Activated CD8-positive, alpha-beta T cell treated with anti-CD3 and anti-CD28 coated beads for 36 hours (primary cell): ENCODE measurements around the gene SPP2. TPM values are rescaled to one million over a fixed set of nuclear protein-coding genes. Genes with fewer than 3 reads are reported as not detected.

ENCODE experiments used
- ATAC-seq: fragments of 200-7000 bp; cut with Tn5 transposase; one replicate; pipeline ENCODE4 v1.10.0; 2021; ENCODE audit warnings: mild to moderate bottlenecking, moderate library complexity
- CTCF ChIA-PET: fragments of 350-600 bp; sonication (Branson Sonifier 250); formaldehyde crosslinking; loops from one replicate; lab custom pipeline; 2021; ENCODE audit warnings: antibody characterized with exemption; lab: Charles Lee
- POLR2A ChIA-PET: fragments of 350-600 bp; sonication (Branson Sonifier 250); formaldehyde crosslinking; loops from one replicate; lab custom pipeline; 2021; ENCODE audit warnings: antibody characterized with exemption; lab: Charles Lee
- DNase-seq: peaks from one replicate; pipeline ENCODE4 v3.0.0-alpha.2; 2020
- H3K27ac Mint-ChIP-seq: one replicate; pipeline ENCODE4 v1.8.0; 2021; ENCODE audit warnings: mild to moderate bottlenecking, mixed read lengths
- H3K27me3 Mint-ChIP-seq: one replicate; pipeline ENCODE4 v1.8.0; 2021; ENCODE audit warnings: mixed read lengths
- H3K36me3 Mint-ChIP-seq: one replicate; pipeline ENCODE4 v1.8.0; 2021; ENCODE audit warnings: low read depth, mixed read lengths
- H3K4me1 Mint-ChIP-seq: one replicate; pipeline ENCODE4 v1.8.0; 2021; ENCODE audit warnings: low read depth, mixed read lengths
- H3K4me3 Mint-ChIP-seq: one replicate; pipeline ENCODE4 v1.8.0; 2021; ENCODE audit warnings: mild to moderate bottlenecking, moderate library complexity, mixed read lengths
- H3K9me3 Mint-ChIP-seq: one replicate; pipeline ENCODE4 v1.8.0; 2021; ENCODE audit warnings: mixed read lengths
- intact Hi-C: fragments of 100-400 bp; cut with micrococcal nuclease; formaldehyde crosslinking; loops from one replicate; pipeline ENCODE4 v1.10.0; 2022
- total RNA-seq, 2 experiments: library from RNA; stranded (reverse); gene quantifications; one replicate each; pipeline ENCODE4 v1.2.3, GENCODE V29; 2021
- TF ChIP-seq, protein P1 (sequence below): fragments of 200-600 bp; IDR thresholded peaks from one replicate; pipeline ENCODE4 v1.8.0; 2022; ENCODE audit warnings: antibody characterized with exemption, mild to moderate bottlenecking

The SPP2 gene
- total RNA-seq, 2 experiments from 2014 or later: not detected

DNA sequence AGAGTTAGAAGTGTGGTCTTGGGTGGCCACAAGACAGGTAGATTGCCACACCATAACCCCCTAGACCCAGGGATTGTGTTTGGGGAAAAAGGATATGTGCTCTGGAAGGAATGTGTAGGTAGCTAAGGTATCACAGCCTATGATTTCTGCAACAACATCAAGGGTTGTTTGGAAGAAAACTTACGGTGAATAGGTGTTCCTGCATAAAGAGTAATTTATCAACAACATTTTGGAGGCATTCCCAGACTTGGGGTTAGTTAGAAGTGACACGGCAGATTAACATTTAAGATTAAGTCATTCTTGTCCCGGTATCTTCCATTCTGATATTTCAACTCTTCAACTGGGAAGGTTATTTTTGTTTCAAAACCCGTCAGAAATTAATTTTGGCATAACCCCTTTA is 65.5 kb downstream of the SPP2 start:
- ChIA-PET CTCF (interaction anchor here (0.6 to 1.6 kb wide), 2 partner anchors 429 to 1247 kb away, joined by 3 read pairs; no protein-coding TSS in a partner anchor), POLR2A (interaction anchor here (0.6 kb wide), 1 partner anchor 466 kb away, joined by 3 read pairs; no protein-coding TSS in a partner anchor)

DNA sequence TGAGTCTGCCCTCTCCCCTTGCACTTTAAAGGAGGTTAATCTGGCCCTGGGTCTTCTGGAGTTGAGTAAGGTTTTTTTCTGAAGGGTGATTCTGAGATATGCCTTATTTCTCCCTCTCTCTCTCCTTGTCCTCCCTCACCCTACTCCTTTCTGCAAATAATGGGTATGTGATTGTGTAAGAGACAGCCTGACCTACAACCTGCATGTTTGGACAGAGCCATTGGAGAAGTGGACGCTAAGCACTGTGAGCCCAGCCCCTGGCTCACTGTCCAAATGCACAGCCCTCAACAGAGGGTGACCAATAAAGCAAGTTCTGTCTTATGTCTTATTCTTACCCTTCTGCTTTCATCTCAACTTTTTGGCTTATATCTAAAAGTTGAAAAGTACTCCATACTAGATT is 71.5 kb downstream of the SPP2 start:
- H3K9me3 Mint-ChIP-seq: no peaks in the 10 kb centered on the region
- intact Hi-C loops: no loop called here
- H3K4me3 Mint-ChIP-seq: no peak overlapping the region
- ChIA-PET CTCF (interaction anchor here (0.9 to 1.4 kb wide), 2 partner anchors 14 to 31 kb away, joined by 3 read pairs; no protein-coding TSS in a partner anchor), POLR2A (no interaction called here)
- no peak for DNase-seq
- TF ChIP-seq, protein P1, sequence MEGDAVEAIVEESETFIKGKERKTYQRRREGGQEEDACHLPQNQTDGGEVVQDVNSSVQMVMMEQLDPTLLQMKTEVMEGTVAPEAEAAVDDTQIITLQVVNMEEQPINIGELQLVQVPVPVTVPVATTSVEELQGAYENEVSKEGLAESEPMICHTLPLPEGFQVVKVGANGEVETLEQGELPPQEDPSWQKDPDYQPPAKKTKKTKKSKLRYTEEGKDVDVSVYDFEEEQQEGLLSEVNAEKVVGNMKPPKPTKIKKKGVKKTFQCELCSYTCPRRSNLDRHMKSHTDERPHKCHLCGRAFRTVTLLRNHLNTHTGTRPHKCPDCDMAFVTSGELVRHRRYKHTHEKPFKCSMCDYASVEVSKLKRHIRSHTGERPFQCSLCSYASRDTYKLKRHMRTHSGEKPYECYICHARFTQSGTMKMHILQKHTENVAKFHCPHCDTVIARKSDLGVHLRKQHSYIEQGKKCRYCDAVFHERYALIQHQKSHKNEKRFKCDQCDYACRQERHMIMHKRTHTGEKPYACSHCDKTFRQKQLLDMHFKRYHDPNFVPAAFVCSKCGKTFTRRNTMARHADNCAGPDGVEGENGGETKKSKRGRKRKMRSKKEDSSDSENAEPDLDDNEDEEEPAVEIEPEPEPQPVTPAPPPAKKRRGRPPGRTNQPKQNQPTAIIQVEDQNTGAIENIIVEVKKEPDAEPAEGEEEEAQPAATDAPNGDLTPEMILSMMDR: no peak
- H3K36me3 Mint-ChIP-seq: no peaks in the 10 kb centered on the region
- ATAC-seq: no peak
- no peaks in the 10 kb centered on the region for H3K4me1 Mint-ChIP-seq
- H3K27ac Mint-ChIP-seq: no peak overlapping the region
- H3K27me3 Mint-ChIP-seq: no peaks in the 10 kb centered on the region

More for the DNA sequence above, 65.5 kb downstream of the SPP2 start:
- TF ChIP-seq, protein P1: no peak
- Mint-ChIP-seq H3K27me3 (no peaks in the 10 kb centered on the region), H3K36me3 (no peaks in the 10 kb centered on the region), H3K27ac (no peak overlapping the region), H3K4me3 (no peak overlapping the region), H3K4me1 (no peaks in the 10 kb centered on the region), H3K9me3 (no peaks in the 10 kb centered on the region)
- no peak for ATAC-seq
- DNase-seq: no peak
- intact Hi-C loops: no loop called here

DNA sequence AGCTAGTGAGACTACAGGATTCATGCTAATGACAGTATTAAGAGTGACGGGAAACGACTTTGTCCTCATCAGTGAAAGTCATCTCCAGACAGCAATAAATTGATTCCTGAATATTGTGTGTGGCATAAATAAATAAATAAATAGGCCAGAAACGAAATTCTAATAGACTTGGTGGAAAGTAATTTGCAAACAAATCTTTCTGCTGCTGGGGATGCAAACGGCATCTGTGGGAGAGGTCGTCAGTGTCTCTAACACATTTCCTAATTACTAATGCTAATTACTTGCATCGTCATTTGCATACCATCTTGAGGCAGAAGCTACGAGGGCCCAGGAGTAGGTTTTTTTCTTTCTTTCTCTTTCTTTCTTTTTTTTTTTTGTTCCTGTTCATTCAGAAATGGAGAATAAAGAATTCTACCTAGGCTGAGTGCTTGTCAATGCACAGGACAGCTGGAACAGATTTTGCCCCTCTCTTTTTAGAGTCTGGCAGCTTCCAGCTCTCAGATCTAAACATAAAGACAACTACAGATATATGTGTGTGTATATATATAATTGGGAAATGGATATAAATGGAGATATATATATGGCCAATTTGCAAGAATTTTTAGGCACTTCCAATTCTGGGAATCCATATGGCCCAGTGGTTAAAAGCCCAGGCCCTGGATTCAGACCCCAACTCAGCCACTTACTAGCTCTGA is 75.1 kb downstream of the SPP2 start:
- CTCF ChIA-PET: interaction anchor here (1.5 kb wide), 1 partner anchor 10 kb away, joined by 5 read pairs; no protein-coding TSS in a partner anchor
- H3K4me1 Mint-ChIP-seq: no peaks in the 10 kb centered on the region
- intact Hi-C loops: no loop called here
- H3K27me3 Mint-ChIP-seq: no peaks in the 10 kb centered on the region
- ATAC-seq (no peak), DNase-seq (no peak)
- TF ChIP-seq, protein P1: no peak
- POLR2A ChIA-PET: interaction anchor here (1.5 kb wide), 1 partner anchor 15 kb away, joined by 3 read pairs; no protein-coding TSS in a partner anchor
- no peaks in the 10 kb centered on the region for H3K36me3 Mint-ChIP-seq
- H3K9me3 Mint-ChIP-seq: no peaks in the 10 kb centered on the region
- no peak overlapping the region for H3K4me3 Mint-ChIP-seq
- H3K27ac Mint-ChIP-seq: no peak overlapping the region

DNA sequence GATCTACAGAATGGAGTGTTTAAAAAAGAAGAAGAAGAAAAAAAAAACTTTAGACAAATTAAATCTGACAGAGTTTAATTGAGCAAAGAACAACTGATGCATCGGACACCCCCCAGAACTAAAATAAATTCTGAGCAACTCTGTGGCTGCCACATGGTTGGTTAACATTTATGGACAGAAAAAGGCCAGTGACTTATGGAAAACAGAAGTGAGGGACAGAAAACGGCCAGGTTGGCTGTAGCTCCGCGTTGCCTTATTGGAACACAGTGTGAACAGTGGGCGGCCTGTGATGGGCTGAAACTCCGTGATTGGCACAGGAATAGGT is 75.6 kb downstream of the SPP2 start:
- intact Hi-C loops: no loop called here
- CTCF ChIA-PET: interaction anchor here (1.5 kb wide), 1 partner anchor 9 kb away, joined by 5 read pairs; no protein-coding TSS in a partner anchor
- H3K4me1 Mint-ChIP-seq: no peaks in the 10 kb centered on the region
- no peaks in the 10 kb centered on the region for H3K36me3 Mint-ChIP-seq
- TF ChIP-seq, protein P1: no peak
- POLR2A ChIA-PET: interaction anchor here (1.5 kb wide), 1 partner anchor 15 kb away, joined by 3 read pairs; no protein-coding TSS in a partner anchor
- no peaks in the 10 kb centered on the region for H3K9me3 Mint-ChIP-seq
- no peak for DNase-seq
- H3K27ac Mint-ChIP-seq: no peak overlapping the region
- H3K27me3 Mint-ChIP-seq: no peaks in the 10 kb centered on the region
- H3K4me3 Mint-ChIP-seq: no peak overlapping the region
- ATAC-seq: no peak

Other genes starting within 250 kb of the SPP2 start
- gene HJURP, start 196.2 kb upstream of the SPP2 start, total RNA-seq: 10 to 100 TPM; 79.8 to 83.6 TPM
- gene TRPM8, start 133.3 kb upstream of the SPP2 start, total RNA-seq: not detected